Neutrophil (primary cell): ENCODE measurements around the gene MARF1.

Source experiments
- H3K27ac ChIP-seq: fragments of 200-600 bp; sonication (generic); 2 replicates; pipeline ENCODE4 v1.5.1; 2016; ENCODE audit warnings: mild to moderate bottlenecking, moderate library complexity
- H3K27me3 ChIP-seq: fragments of 200-600 bp; sonication (generic); 2 replicates; pipeline ENCODE4 v1.6.0; 2016; ENCODE audit warnings: mild to moderate bottlenecking
- H3K36me3 ChIP-seq: fragments of 200-600 bp; sonication (generic); 2 replicates; pipeline ENCODE4 v1.5.1; 2017
- H3K4me1 ChIP-seq, 2 experiments: fragments of 200-600 bp in 1 of 2; sonication (generic) in 1 of 2; 1 replicate in 1 of 2; 2 replicates in 1 of 2; pipeline versions ENCODE4 v1.5.1 to v1.6.1; 2013 to 2016; ENCODE audit warnings: low read depth in 1 of 2, low read length in 1 of 2, mild to moderate bottlenecking in 1 of 2, moderate library complexity in 1 of 2; ENCODE audit not compliant: control insufficient read depth in 1 of 2, insufficient read depth in 1 of 2
- H3K4me3 ChIP-seq, 2 experiments: fragments of 200-600 bp in 1 of 2; sonication (generic) in 1 of 2; 1 replicate in 1 of 2; 2 replicates in 1 of 2; pipeline ENCODE4 v1.5.1; 2013 to 2016; ENCODE audit warnings: low read depth in 1 of 2, low read length in 1 of 2, mild to moderate bottlenecking in 1 of 2, moderate library complexity in 1 of 2
- H3K9me3 ChIP-seq: fragments of 200-600 bp; sonication (generic); 2 replicates; pipeline ENCODE4 v1.5.1; 2016
- CTCF ChIP-seq: fragments of 200-600 bp; sonication (generic); IDR thresholded peaks from 2 replicates; pipeline ENCODE4 v1.5.1; 2016; ENCODE audit warnings: antibody characterized with exemption

The MARF1 gene

GRCh38 chr16:15617901-15618300, 25.1 kb downstream of the MARF1 start:
- TF ChIP-seq CTCF, result no peak
- Histone ChIP-seq H3K36me3 (peaks cover 100% of the 10 kb centered on the region), H3K4me3 (no peak overlapping the region), H3K9me3 (no peaks in the 10 kb centered on the region), H3K27me3 (no peaks in the 10 kb centered on the region), H3K27ac (peak overlapping the region; percentile 36), H3K4me1 (no peaks in the 10 kb centered on the region)

- Histone ChIP-seq H3K4me3 (no peak overlapping the region), H3K27ac (peak overlapping the region; percentile 0), H3K9me3 (no peaks in the 10 kb centered on the region), H3K36me3 (peaks cover 100% of the 10 kb centered on the region), H3K27me3 (no peaks in the 10 kb centered on the region), H3K4me1 (no peaks in the 10 kb centered on the region)
- no peak for TF ChIP-seq CTCF
These were observed 26.3 kb downstream of the MARF1 start for GRCh38 chr16:15616475-15617165.

- Histone ChIP-seq H3K36me3 (peaks cover 100% of the 10 kb centered on the region), H3K4me1 (no peaks in the 10 kb centered on the region), H3K27ac (peak overlapping the region; percentile 0), H3K9me3 (no peaks in the 10 kb centered on the region), H3K27me3 (no peaks in the 10 kb centered on the region), H3K4me3 (no peak overlapping the region)
- TF ChIP-seq CTCF, result no peak
These were observed 26.9 kb downstream of the MARF1 start for GRCh38 chr16:15616012-15616411.

- Histone ChIP-seq H3K36me3 (peaks cover 100% of the 10 kb centered on the region), H3K4me3 (no peak overlapping the region), H3K27ac (peak overlapping the region; percentile 39), H3K9me3 (no peaks in the 10 kb centered on the region), H3K4me1 (no peaks in the 10 kb centered on the region), H3K27me3 (no peaks in the 10 kb centered on the region)
- no peak for TF ChIP-seq CTCF
These were observed 29.3 kb downstream of the MARF1 start for GRCh38 chr16:15613676-15614075.

- Histone ChIP-seq H3K36me3 (peaks cover 100% of the 10 kb centered on the region), H3K4me1 (peaks cover 0 to 4% of the 10 kb centered on the region in 2 experiments), H3K9me3 (no peaks in the 10 kb centered on the region), H3K4me3 (no peak overlapping the region), H3K27ac (peak overlapping the region; percentile 49), H3K27me3 (no peaks in the 10 kb centered on the region)
- TF ChIP-seq CTCF, result no peak
These were observed 31.3 kb downstream of the MARF1 start for GRCh38 chr16:15611610-15612009.
